Activated naive CD4-positive, alpha-beta T cell treated with anti-CD3 and anti-CD28 coated beads, Interleukin-2, amount 10 ng/mL, durations not matched to agents 7 days and 5 days (primary cell): ENCODE measurements around the gene MRTFB.
"Not testable (repeated sequence)": the region's sequence is repeated elsewhere in the genome, so short reads cannot be mapped to it uniquely, and the experiment has no call there.

Experiments
- CTCF ChIA-PET: fragments of 350-600 bp; sonication (Branson Sonifier 250); formaldehyde crosslinking; loops from one replicate; lab custom pipeline; 2021; ENCODE audit warnings: antibody characterized with exemption; lab: Charles Lee
- DNase-seq: peaks from one replicate; pipeline ENCODE4 v3.0.0-alpha.2; 2020
- H3K27ac Mint-ChIP-seq: one replicate; pipeline ENCODE4 v1.8.0; 2021; ENCODE audit warnings: mild to moderate bottlenecking, moderate library complexity, mixed read lengths
- H3K27me3 Mint-ChIP-seq: one replicate; pipeline ENCODE4 v1.8.0; 2021; ENCODE audit warnings: mild to moderate bottlenecking, mixed read lengths
- H3K36me3 Mint-ChIP-seq: one replicate; pipeline ENCODE4 v1.8.0; 2021; ENCODE audit warnings: mixed read lengths
- H3K4me1 Mint-ChIP-seq: one replicate; pipeline ENCODE4 v1.8.0; 2021; ENCODE audit warnings: mixed read lengths
- H3K4me3 Mint-ChIP-seq: one replicate; pipeline ENCODE4 v1.8.0; 2021; ENCODE audit warnings: mild to moderate bottlenecking, moderate library complexity, mixed read lengths
- H3K9me3 Mint-ChIP-seq: one replicate; pipeline ENCODE4 v1.8.0; 2021; ENCODE audit warnings: mixed read lengths

MRTFB gene

GRCh38 chr16:14150796-14151195 lies 79.7 kb downstream of the MRTFB start:
- no peak for DNase-seq
- Mint-ChIP-seq H3K27me3 (no peaks in the 10 kb centered on the region), H3K4me1 (no peaks in the 10 kb centered on the region), H3K4me3 (no peak overlapping the region), H3K27ac (no peak overlapping the region), H3K9me3 (no peaks in the 10 kb centered on the region), H3K36me3 (peaks cover 1% of the 10 kb centered on the region)
- CTCF ChIA-PET = no interaction called here

- CTCF ChIA-PET = no interaction called here
- H3K27ac Mint-ChIP-seq = no peak overlapping the region
- no peaks in the 10 kb centered on the region for H3K4me1 Mint-ChIP-seq
- peaks cover 1% of the 10 kb centered on the region for H3K36me3 Mint-ChIP-seq
- no peaks in the 10 kb centered on the region for H3K9me3 Mint-ChIP-seq
- H3K4me3 Mint-ChIP-seq = no peak overlapping the region
- DNase-seq = no peak
- no peaks in the 10 kb centered on the region for H3K27me3 Mint-ChIP-seq
Measured at GRCh38 chr16:14151256-14152030, 80.3 kb downstream of the MRTFB start.

- Mint-ChIP-seq H3K36me3 (peaks cover under 1% of the 10 kb centered on the region), H3K4me3 (no peak overlapping the region), H3K27me3 (no peaks in the 10 kb centered on the region), H3K9me3 (no peaks in the 10 kb centered on the region), H3K27ac (no peak overlapping the region), H3K4me1 (no peaks in the 10 kb centered on the region)
- DNase-seq = no peak
- CTCF ChIA-PET = no interaction called here
Measured at GRCh38 chr16:14155572-14156190, 84.6 kb downstream of the MRTFB start.

- no peaks in the 10 kb centered on the region for H3K36me3 Mint-ChIP-seq
Measured at GRCh38 chr16:14164916-14165662, 94.0 kb downstream of the MRTFB start.

GRCh38 chr16:14168146-14168545 lies 97.0 kb downstream of the MRTFB start:
- peaks cover 7% of the 10 kb centered on the region for H3K4me1 Mint-ChIP-seq
- H3K4me3 Mint-ChIP-seq = no peak overlapping the region
- no peaks in the 10 kb centered on the region for H3K27me3 Mint-ChIP-seq
- no peaks in the 10 kb centered on the region for H3K36me3 Mint-ChIP-seq
- H3K27ac Mint-ChIP-seq = no peak overlapping the region
- no peak for DNase-seq
- no peaks in the 10 kb centered on the region for H3K9me3 Mint-ChIP-seq
- CTCF ChIA-PET = no interaction called here

More at GRCh38 chr16:14164916-14165662, 94.0 kb downstream of the MRTFB start:
- no peak for DNase-seq
- H3K27ac Mint-ChIP-seq = no peak overlapping the region
- CTCF ChIA-PET = no interaction called here
- H3K4me3 Mint-ChIP-seq = no peak overlapping the region
- H3K27me3 Mint-ChIP-seq = no peaks in the 10 kb centered on the region
- no peaks in the 10 kb centered on the region for H3K9me3 Mint-ChIP-seq
- peaks cover 7% of the 10 kb centered on the region for H3K4me1 Mint-ChIP-seq

GRCh38 chr16:14172200-14172809 lies 101.2 kb downstream of the MRTFB start:
- no peak for DNase-seq
- Mint-ChIP-seq H3K4me3 (no peak overlapping the region), H3K27ac (no peak overlapping the region), H3K4me1 (peaks cover 7% of the 10 kb centered on the region), H3K27me3 (no peaks in the 10 kb centered on the region), H3K9me3 (no peaks in the 10 kb centered on the region), H3K36me3 (peaks cover 2% of the 10 kb centered on the region)
- CTCF ChIA-PET = no interaction called here

- Mint-ChIP-seq H3K27ac (no peak overlapping the region), H3K36me3 (peaks cover 2% of the 10 kb centered on the region), H3K27me3 (no peaks in the 10 kb centered on the region), H3K4me1 (no peaks in the 10 kb centered on the region), H3K4me3 (no peak overlapping the region), H3K9me3 (no peaks in the 10 kb centered on the region)
- CTCF ChIA-PET = no interaction called here
- no peak for DNase-seq
Measured at GRCh38 chr16:14175086-14175485, 104.0 kb downstream of the MRTFB start.

GRCh38 chr16:14177704-14178103 lies 106.6 kb downstream of the MRTFB start:
- Mint-ChIP-seq H3K27ac (no peak overlapping the region), H3K4me3 (no peak overlapping the region), H3K27me3 (no peaks in the 10 kb centered on the region)

GRCh38 chr16:14179116-14179515 lies 108.0 kb downstream of the MRTFB start:
- H3K36me3 Mint-ChIP-seq = no peaks in the 10 kb centered on the region
- H3K27ac Mint-ChIP-seq = no peak overlapping the region
- DNase-seq = no peak
- H3K4me3 Mint-ChIP-seq = no peak overlapping the region
- no peaks in the 10 kb centered on the region for H3K4me1 Mint-ChIP-seq
- CTCF ChIA-PET = no interaction called here
- no peaks in the 10 kb centered on the region for H3K9me3 Mint-ChIP-seq
- H3K27me3 Mint-ChIP-seq = no peaks in the 10 kb centered on the region

More at GRCh38 chr16:14177704-14178103, 106.6 kb downstream of the MRTFB start:
- CTCF ChIA-PET = no interaction called here
- Mint-ChIP-seq H3K9me3 (no peaks in the 10 kb centered on the region), H3K4me1 (no peaks in the 10 kb centered on the region), H3K36me3 (peaks cover 2% of the 10 kb centered on the region)
- no peak for DNase-seq

GRCh38 chr16:14180481-14180944 lies 109.4 kb downstream of the MRTFB start:
- peaks cover 2% of the 10 kb centered on the region for H3K4me1 Mint-ChIP-seq
- DNase-seq = no peak
- H3K27ac Mint-ChIP-seq = no peak overlapping the region
- CTCF ChIA-PET = no interaction called here
- no peak overlapping the region for H3K4me3 Mint-ChIP-seq
- no peaks in the 10 kb centered on the region for H3K9me3 Mint-ChIP-seq
- H3K27me3 Mint-ChIP-seq = no peaks in the 10 kb centered on the region
- H3K36me3 Mint-ChIP-seq = no peaks in the 10 kb centered on the region

GRCh38 chr16:14181371-14182050 lies 110.4 kb downstream of the MRTFB start:
- no peaks in the 10 kb centered on the region for H3K9me3 Mint-ChIP-seq
- no peak overlapping the region for H3K27ac Mint-ChIP-seq
- DNase-seq = no peak
- H3K4me3 Mint-ChIP-seq = no peak overlapping the region
- no peaks in the 10 kb centered on the region for H3K27me3 Mint-ChIP-seq
- no peaks in the 10 kb centered on the region for H3K36me3 Mint-ChIP-seq
- CTCF ChIA-PET = no interaction called here
- H3K4me1 Mint-ChIP-seq = peaks cover 10% of the 10 kb centered on the region

GRCh38 chr16:14182999-14183398 lies 111.9 kb downstream of the MRTFB start:
- no peak for DNase-seq
- H3K4me3 Mint-ChIP-seq = no peak overlapping the region
- CTCF ChIA-PET = no interaction called here
- no peaks in the 10 kb centered on the region for H3K36me3 Mint-ChIP-seq
- H3K9me3 Mint-ChIP-seq = no peaks in the 10 kb centered on the region
- H3K4me1 Mint-ChIP-seq = peaks cover 11% of the 10 kb centered on the region
- H3K27ac Mint-ChIP-seq = no peak overlapping the region
- H3K27me3 Mint-ChIP-seq = no peaks in the 10 kb centered on the region

- CTCF ChIA-PET = interaction anchor here (0.9 kb wide), 1 partner anchor 105 kb away, joined by 3 read pairs; no protein-coding TSS in a partner anchor
- not testable (repeated sequence) for H3K4me3 Mint-ChIP-seq, H3K27me3 Mint-ChIP-seq, H3K9me3 Mint-ChIP-seq, H3K27ac Mint-ChIP-seq, H3K36me3 Mint-ChIP-seq, DNase-seq
- peaks cover 11% of the 10 kb centered on the region for H3K4me1 Mint-ChIP-seq
Measured at GRCh38 chr16:14183962-14184361, 112.8 kb downstream of the MRTFB start.
